Endodermal cell (in vitro differentiated cells): ENCODE results near the gene EXOC3L4. TPM values are rescaled to one million over a fixed set of nuclear protein-coding genes. Genes with fewer than 3 reads are reported as not detected.
A peak's percentile ranks its signal among the peaks of the same experiment; 100 is the strongest.

Source experiments
- DNase-seq: peaks from one replicate; pipeline ENCODE4 v3.0.0-alpha.2; 2017
- H3K27ac ChIP-seq: 2 replicates; pipeline ENCODE4 v1.5.1; 2013; ENCODE audit warnings: mild to moderate bottlenecking, low read depth, low read length, moderate library complexity
- H3K27me3 ChIP-seq: 2 replicates; pipeline ENCODE4 v1.6.1; 2013; ENCODE audit warnings: mild to moderate bottlenecking, low read length, moderate library complexity; ENCODE audit not compliant: insufficient read depth, control insufficient read depth, poor library complexity, severe bottlenecking
- H3K36me3 ChIP-seq: 2 replicates; pipeline ENCODE4 v1.7.0; 2013; ENCODE audit warnings: mild to moderate bottlenecking, low read length, moderate library complexity; ENCODE audit not compliant: control insufficient read depth, insufficient read depth
- H3K4me1 ChIP-seq: one replicate; pipeline ENCODE4 v1.7.0; 2013; ENCODE audit warnings: low read length; ENCODE audit not compliant: control insufficient read depth, insufficient read depth
- H3K4me3 ChIP-seq: 2 replicates; pipeline ENCODE4 v1.5.1; 2013; ENCODE audit warnings: mild to moderate bottlenecking, low read length, moderate library complexity
- H3K9ac ChIP-seq: 2 replicates; pipeline ENCODE4 v1.6.1; 2013; ENCODE audit warnings: mild to moderate bottlenecking, low read length, moderate library complexity; ENCODE audit not compliant: poor library complexity, severe bottlenecking; ENCODE audit errors: extremely low read depth
- H3K9me3 ChIP-seq: 2 replicates; pipeline ENCODE4 v1.6.1; 2013; ENCODE audit warnings: mild to moderate bottlenecking, low read length, moderate library complexity; ENCODE audit not compliant: control insufficient read depth
- H3K27ac Mint-ChIP-seq: 2 replicates; pipeline ENCODE4 v1.8.0; 2020; ENCODE audit warnings: mixed read lengths
- H3K27me3 Mint-ChIP-seq: 2 replicates; pipeline ENCODE4 v1.8.0; 2021; ENCODE audit warnings: mild to moderate bottlenecking, mixed read lengths; ENCODE audit not compliant: insufficient read depth
- H3K36me3 Mint-ChIP-seq: 2 replicates; pipeline ENCODE4 v1.8.0; 2020; ENCODE audit warnings: low read depth, mixed read lengths
- H3K4me1 Mint-ChIP-seq: 2 replicates; pipeline ENCODE4 v1.8.0; 2020; ENCODE audit warnings: mixed read lengths
- H3K4me3 Mint-ChIP-seq: 2 replicates; pipeline ENCODE4 v1.8.0; 2020; ENCODE audit warnings: mild to moderate bottlenecking, moderate library complexity, mixed read lengths
- H3K9me3 Mint-ChIP-seq: 2 replicates; pipeline ENCODE4 v1.8.0; 2020; ENCODE audit warnings: mild to moderate bottlenecking, mixed read lengths
- WGBS, 2 experiments: methylation state at CpG; one replicate each; pipeline versions ENCODE4 v1.1.5 to v1.1.7; 2013; ENCODE audit warnings: missing lambda C conversion rate in 2 of 2, mixed read lengths in 1 of 2; ENCODE audit not compliant: insufficient coverage in 1 of 2, insufficient read length in 1 of 2; 5-methylcytosine and 5-hydroxymethylcytosine counted together
- total RNA-seq, 2 donors: library from RNA; stranded (reverse); fragmentation: NEBNext Ultra II Directional in 1 of 2; extraction: Animal tissue kit (Norgen Biotek cat#: 25700) in 1 of 2; gene quantifications; 2 replicates in 1 of 2; 3 replicates in 1 of 2; pipeline ENCODE4 v1.2.1, GENCODE V29; 2021
- TF ChIP-seq, protein P1 (sequence below): fragments of 200-600 bp; sonication (generic); conservative IDR thresholded peaks from 2 replicates; pipeline ENCODE4 v1.5.0; 2021; ENCODE audit warnings: antibody characterized with exemption, mild to moderate bottlenecking

Gene EXOC3L4
- total RNA-seq, 2 donors from 2014 or later = 2.5 to 3.6 TPM

DNA sequence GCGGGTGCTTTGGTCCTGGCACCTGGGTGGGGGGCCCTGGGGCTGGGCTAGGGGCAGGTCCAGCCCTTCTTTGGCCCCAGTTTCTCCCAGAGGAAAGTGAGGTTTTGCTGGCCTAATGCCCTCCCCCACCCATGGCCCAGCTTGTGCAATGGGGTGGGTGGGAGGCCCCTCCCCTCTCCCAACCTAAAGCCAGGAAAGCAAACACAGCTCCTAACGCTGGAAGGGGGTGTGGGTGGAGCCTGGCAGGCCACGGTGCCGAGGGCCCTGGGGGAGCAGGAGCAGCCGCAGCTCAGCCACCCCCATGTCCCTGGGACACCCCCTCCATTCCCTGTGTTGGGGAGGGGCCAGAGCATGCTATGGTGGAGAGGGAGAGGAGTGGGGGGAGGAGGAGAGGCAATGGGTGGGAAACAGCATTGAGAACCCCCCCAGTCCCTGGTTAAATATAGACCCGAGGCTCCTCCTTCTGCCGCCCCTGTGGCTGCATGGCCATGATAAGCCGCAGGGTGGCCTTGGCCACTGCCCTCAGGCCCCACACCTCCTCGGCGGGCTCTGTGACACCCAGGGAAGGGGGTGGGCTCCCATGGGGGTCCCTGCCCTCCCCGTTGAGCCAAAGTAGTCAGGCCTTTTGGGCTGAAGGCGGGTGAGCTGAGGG lies 4.7 kb downstream of the EXOC3L4 start:
- H3K36me3 ChIP-seq = no peaks in the 10 kb centered on the region
- no peak overlapping the region for H3K4me3 ChIP-seq
- H3K9ac ChIP-seq = no peak overlapping the region
- H3K27ac ChIP-seq = no peak overlapping the region
- Mint-ChIP-seq H3K27ac (no peak overlapping the region), H3K27me3 (peaks cover 35% of the 10 kb centered on the region), H3K9me3 (peaks cover 3% of the 10 kb centered on the region), H3K36me3 (no peaks in the 10 kb centered on the region), H3K4me3 (no peak overlapping the region), H3K4me1 (peaks cover 6% of the 10 kb centered on the region)
- peak; percentile 69 for DNase-seq
- TF ChIP-seq, protein P1, sequence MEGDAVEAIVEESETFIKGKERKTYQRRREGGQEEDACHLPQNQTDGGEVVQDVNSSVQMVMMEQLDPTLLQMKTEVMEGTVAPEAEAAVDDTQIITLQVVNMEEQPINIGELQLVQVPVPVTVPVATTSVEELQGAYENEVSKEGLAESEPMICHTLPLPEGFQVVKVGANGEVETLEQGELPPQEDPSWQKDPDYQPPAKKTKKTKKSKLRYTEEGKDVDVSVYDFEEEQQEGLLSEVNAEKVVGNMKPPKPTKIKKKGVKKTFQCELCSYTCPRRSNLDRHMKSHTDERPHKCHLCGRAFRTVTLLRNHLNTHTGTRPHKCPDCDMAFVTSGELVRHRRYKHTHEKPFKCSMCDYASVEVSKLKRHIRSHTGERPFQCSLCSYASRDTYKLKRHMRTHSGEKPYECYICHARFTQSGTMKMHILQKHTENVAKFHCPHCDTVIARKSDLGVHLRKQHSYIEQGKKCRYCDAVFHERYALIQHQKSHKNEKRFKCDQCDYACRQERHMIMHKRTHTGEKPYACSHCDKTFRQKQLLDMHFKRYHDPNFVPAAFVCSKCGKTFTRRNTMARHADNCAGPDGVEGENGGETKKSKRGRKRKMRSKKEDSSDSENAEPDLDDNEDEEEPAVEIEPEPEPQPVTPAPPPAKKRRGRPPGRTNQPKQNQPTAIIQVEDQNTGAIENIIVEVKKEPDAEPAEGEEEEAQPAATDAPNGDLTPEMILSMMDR = peak; percentile 12
- 68 to 77% methylated on average over 6 to 11 of the region's 12 CpGs for WGBS, 2 experiments
- H3K9me3 ChIP-seq = no peaks in the 10 kb centered on the region
- peaks cover 19% of the 10 kb centered on the region for H3K27me3 ChIP-seq
- peaks cover 8% of the 10 kb centered on the region for H3K4me1 ChIP-seq

DNA sequence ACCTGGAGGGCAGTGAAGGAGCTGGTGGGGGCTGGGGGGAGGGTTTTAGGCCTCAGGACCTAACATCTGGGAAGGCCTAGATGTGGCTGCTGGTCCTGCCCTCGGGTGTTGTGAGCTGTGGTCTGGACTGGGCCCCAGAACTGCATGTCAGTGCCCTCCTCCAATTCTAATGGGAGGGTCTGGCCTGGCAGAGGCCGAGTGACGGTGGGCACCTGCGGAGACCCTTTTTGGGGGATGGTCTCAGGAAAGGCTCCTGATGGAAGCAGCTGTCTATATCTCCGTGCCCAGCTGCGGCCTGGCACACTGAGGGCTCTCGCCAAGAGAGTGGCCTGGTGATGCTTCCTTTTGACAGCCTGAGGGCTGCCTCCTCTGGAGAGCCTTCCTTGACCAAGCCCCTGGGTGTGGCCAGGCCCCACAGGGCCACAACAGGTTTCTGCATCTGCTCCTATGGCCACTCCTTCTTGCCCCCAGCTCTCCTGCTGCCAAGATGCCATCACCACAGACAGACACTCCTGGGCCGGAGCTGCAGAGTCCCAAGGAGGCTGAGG lies 5.3 kb downstream of the EXOC3L4 start:
- no peak overlapping the region for H3K27ac ChIP-seq
- H3K36me3 Mint-ChIP-seq = no peaks in the 10 kb centered on the region
- H3K4me1 Mint-ChIP-seq = peaks cover 6% of the 10 kb centered on the region
- no peak for DNase-seq
- no peak overlapping the region for H3K27ac Mint-ChIP-seq
- peaks cover 8% of the 10 kb centered on the region for H3K4me1 ChIP-seq
- TF ChIP-seq, protein P1 = no peak
- no peak overlapping the region for H3K4me3 Mint-ChIP-seq
- H3K4me3 ChIP-seq = no peak overlapping the region
- H3K36me3 ChIP-seq = no peaks in the 10 kb centered on the region
- WGBS, 2 experiments = 87 to 90% methylated on average over 7 to 8 of the region's 8 CpGs
- H3K9me3 Mint-ChIP-seq = peaks cover 3% of the 10 kb centered on the region
- no peak overlapping the region for H3K9ac ChIP-seq
- H3K9me3 ChIP-seq = no peaks in the 10 kb centered on the region
- peaks cover 41% of the 10 kb centered on the region for H3K27me3 Mint-ChIP-seq
- H3K27me3 ChIP-seq = peaks cover 25% of the 10 kb centered on the region

DNA sequence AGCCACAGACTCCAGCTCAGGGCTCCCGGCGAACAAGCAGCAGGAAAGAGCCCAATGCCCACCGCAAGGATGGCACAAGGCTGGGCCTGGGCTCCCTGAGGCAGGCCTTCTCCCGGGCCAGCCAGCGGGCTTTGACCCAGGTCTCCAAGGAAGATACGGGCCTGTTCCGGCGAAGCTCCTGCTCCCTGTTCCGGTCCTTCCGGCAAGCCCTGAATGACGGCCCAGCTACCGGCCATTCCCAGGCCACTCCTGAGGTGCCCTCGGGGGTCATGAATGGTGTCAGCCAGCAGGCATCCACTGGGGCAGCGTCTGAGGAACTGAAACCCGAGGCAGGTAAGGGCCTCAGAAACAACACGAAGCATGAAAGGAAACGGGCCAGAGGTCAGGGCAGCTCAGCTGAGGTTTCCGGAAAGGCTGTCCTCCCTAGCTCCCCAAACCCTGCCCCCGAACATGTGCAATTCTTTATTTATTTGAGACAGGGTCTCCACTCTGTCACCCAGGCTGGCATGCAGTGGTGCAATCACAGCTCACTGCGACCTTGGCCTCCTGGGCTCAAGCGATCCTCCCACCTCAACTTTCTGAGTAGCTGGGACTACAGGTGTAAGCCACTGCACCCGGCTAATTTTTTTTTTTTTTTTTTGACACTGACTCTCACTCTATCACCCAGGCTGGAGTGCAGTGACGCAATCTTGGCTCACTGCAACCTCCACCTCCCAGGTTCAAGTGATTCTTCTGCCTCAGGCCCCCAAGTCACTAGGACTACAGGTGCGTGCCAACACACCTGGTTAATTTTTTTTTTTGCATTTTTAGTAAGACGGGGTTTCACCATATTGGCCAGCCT lies 6.0 kb downstream of the EXOC3L4 start:
- Histone ChIP-seq H3K9ac (no peak overlapping the region), H3K36me3 (no peaks in the 10 kb centered on the region), H3K9me3 (no peaks in the 10 kb centered on the region), H3K4me1 (peaks cover 8% of the 10 kb centered on the region), H3K27ac (no peak overlapping the region), H3K27me3 (peaks cover 26% of the 10 kb centered on the region), H3K4me3 (no peak overlapping the region)
- H3K27me3 Mint-ChIP-seq = peaks cover 46% of the 10 kb centered on the region
- TF ChIP-seq, protein P1 = no peak
- 85% methylated on average over 21 to 25 of the region's 25 CpGs for WGBS, 2 experiments
- no peak overlapping the region for H3K27ac Mint-ChIP-seq
- no peak for DNase-seq
- no peaks in the 10 kb centered on the region for H3K36me3 Mint-ChIP-seq
- H3K4me3 Mint-ChIP-seq = no peak overlapping the region
- peaks cover 6% of the 10 kb centered on the region for H3K4me1 Mint-ChIP-seq
- H3K9me3 Mint-ChIP-seq = peaks cover 3% of the 10 kb centered on the region
